NCI-H1092 treated with DMSO at 0.1 percent for 48 hours (cell line): Measurements from ENCODE around the gene SPATA16.
"Not testable (repeated sequence)": the region's sequence is repeated elsewhere in the genome, so short reads cannot be mapped to it uniquely, and the experiment has no call there.

Experiments
- DNase-seq: peaks from one replicate; lab custom pipeline; 2025; lab: John Stamatoyannopoulos, UW

The SPATA16 gene

DNA sequence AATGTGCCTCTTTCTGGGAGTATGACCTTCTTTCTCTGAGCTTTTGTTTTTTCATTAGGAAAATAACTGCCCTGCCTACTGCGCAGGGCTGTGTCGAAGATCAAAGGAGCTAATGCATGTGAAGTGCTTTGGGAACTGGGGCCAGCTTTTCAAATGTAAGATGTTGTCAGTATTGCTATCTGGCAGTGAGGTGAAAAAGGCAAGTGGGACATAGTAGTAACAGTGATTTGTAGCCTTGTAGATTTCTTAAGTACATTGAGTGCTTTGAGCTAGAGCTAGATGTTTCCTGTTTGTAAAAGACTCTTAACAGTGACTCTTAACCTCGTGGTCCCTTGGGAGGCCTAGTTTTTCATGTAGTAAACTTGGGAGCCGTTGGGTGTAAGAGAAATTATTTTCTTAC, 264.0 kb downstream of the SPATA16 start:
- DNase-seq = no peak

DNA sequence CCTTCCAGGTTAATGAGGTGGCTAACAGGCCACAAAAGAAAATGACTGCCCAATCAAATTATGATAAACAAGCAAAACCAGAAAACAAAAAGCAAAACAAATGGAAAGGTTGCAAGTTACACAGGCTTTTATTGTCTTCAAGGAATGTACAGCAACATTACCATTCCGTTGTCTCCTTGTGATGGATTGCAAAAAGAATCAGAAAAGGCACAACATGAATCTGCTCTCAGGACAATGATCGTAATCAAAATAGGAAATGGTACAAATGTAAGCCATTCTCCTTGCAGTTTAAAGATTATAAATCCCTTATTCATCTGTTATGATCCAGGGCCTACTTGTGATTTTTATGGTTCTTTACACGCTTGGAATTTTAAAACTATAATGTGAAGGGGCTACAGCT, 264.7 kb downstream of the SPATA16 start:
- no peak for DNase-seq

- DNase-seq = no peak
Measured at GRCh38 chr3:172875039-172875438, 266.0 kb downstream of the SPATA16 start.

- no peak for DNase-seq
Measured at GRCh38 chr3:172869784-172870518, 271.1 kb downstream of the SPATA16 start.

GRCh38 chr3:172869368-172869771, 271.7 kb downstream of the SPATA16 start:
- peak; percentile 73 for DNase-seq

GRCh38 chr3:172868582-172869200, 272.3 kb downstream of the SPATA16 start:
- peak; percentile 74 for DNase-seq

DNA sequence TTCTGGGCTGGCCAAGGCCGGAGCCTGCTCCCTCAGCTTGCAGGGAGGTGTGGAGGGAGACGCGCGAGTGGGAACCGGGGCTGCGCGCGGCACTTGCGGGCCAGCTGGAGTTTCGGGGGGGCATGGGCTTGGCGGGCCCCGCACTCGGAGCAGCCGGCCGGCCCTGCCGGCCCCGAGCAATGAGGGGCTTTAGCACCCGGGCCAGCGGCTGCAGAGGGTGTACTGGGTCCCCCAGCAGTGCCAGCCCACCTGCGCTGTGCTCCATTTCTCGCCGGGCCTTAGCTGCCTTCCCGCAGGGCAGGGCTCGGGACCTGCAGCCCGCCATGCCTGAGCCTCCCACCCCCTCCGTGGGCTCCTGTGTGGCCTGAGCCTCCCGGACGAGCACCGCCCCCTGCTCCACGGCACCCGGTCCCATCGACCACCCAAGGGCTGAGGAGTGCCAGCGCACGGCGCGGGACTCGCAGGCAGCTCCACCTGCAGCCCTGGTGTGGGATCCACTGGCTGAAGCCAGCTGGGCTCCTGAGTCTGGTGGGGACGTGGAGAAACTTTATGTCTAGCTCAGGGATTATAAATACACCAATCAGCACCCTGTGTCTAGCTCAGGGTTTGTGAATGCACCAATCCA, 274.2 kb downstream of the SPATA16 start:
- not testable (repeated sequence) for DNase-seq

GRCh38 chr3:172859041-172859440, 282.0 kb downstream of the SPATA16 start:
- no peak for DNase-seq

- no peak for DNase-seq
Measured at GRCh38 chr3:172856795-172857742, 284.0 kb downstream of the SPATA16 start.

- no peak for DNase-seq
Measured at GRCh38 chr3:172855037-172855436, 286.0 kb downstream of the SPATA16 start.

GRCh38 chr3:172853921-172854666, 286.9 kb downstream of the SPATA16 start:
- no peak for DNase-seq

- no peak for DNase-seq
Measured at GRCh38 chr3:172853005-172853404, 288.0 kb downstream of the SPATA16 start.

- DNase-seq = no peak
Measured at GRCh38 chr3:172848910-172849309, 292.1 kb downstream of the SPATA16 start.

DNA sequence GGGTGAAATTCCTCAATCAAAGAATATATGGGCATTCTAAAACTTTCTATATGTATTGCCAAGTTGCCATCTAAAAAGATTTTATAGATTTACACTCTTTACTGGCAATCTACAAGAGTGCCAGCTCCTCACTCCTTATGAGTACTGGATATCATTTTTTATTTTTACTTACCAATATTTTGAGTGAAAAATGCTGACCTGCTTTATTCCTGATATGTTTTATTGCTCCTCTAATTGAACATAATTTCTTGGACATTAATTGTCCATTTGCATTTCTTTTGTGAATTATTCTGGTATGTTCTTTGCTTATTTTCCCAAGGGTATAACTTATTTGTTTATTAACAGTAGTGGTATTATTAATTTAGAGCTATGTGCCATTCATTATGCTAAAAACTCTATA, 293.7 kb downstream of the SPATA16 start:
- no peak for DNase-seq

- DNase-seq = no peak
Measured at GRCh38 chr3:172846706-172847105, 294.3 kb downstream of the SPATA16 start.

GRCh38 chr3:172846103-172846561, 294.9 kb downstream of the SPATA16 start:
- no peak for DNase-seq

DNA sequence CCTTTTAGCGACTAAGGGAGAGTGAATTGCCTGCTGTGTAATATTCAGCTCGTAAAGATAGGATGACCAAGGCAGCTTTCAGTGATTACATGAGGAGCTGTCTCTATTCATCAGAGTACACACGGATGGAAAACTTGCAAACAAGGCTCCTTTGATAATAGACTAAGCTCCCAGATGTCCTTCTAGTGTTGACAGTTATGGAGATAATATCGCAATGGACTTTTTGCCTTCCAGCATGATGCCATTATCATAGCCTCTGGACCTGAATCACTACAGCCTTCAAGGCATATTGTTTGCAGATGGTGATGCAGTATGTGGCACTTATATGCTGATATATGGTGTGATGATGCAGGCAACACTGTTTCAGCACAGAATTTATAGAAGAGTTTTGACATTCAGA, 296.6 kb downstream of the SPATA16 start:
- DNase-seq = no peak

DNA sequence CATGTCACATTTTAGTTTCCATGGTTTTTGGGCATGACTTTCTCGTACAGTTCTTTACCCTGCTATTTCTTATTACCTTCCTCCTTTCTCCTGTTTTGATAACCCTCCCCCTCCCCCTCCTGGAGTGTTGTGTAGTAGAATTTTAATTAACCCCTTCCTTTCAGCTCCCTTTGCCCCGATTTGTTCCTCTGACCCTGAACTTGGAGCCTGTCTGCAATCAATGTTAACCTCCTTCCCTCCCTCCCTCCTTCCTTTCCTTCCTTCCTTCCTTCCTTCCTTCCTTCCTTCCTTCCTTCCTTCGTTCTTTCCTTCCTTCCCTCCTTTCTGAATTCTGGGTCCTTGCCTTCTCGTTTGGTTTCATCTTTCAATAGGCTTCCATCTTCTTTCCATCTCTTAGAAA, 300.1 kb downstream of the SPATA16 start:
- DNase-seq = no peak

DNA sequence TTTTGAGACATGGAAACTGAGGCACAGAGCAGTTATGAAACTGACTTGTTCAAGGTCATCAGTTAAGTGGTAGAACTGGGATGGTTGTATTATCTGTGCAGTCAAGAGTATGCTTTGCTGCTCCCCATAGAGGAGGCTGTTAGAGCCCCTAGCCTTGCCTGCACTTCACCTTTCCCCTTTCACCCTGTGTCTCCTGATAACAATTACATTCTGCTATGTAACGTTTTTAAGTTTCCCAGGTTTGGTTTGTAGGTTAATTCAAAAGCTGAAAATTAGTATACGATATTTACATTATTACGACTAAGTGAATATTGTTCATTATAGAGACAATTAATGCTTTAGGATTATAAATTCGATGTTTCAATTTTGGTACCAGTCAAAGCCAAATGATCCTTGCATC, 300.6 kb downstream of the SPATA16 start:
- DNase-seq = no peak

- DNase-seq = no peak
Measured at GRCh38 chr3:172839679-172840078, 301.4 kb downstream of the SPATA16 start.
